IMR-90 (cell line): Measurements from ENCODE around the gene PCBP3.

Experiments used
- BHLHE40 ChIP-seq: fragments of 150-350 bp; IDR thresholded peaks from 2 replicates; pipeline ENCODE4 v1.6.1; 2016; ENCODE audit warnings: mild to moderate bottlenecking, low read depth, low read length
- POLR2A ChIP-seq: IDR thresholded peaks from 2 replicates; pipeline ENCODE4 v1.6.1; 2012; ENCODE audit warnings: mild to moderate bottlenecking, low read depth, low read length
- RAD21 ChIP-seq: IDR thresholded peaks from 2 replicates; pipeline ENCODE4 v1.6.1; 2012; ENCODE audit warnings: low read length, improper control_type of control experiment
- SMC3 ChIP-seq: fragments of 150-350 bp; IDR thresholded peaks from 2 replicates; pipeline ENCODE4 v1.6.1; 2016; ENCODE audit warnings: low read depth, mild to moderate bottlenecking, antibody characterized with exemption, low read length, moderate library complexity
- TF ChIP-seq, protein P1 (sequence below): conservative IDR thresholded peaks from 2 replicates; pipeline ENCODE4 v1.5.1; 2012; ENCODE audit warnings: mild to moderate bottlenecking, low read depth, low read length, improper control_type of control experiment

DNA sequence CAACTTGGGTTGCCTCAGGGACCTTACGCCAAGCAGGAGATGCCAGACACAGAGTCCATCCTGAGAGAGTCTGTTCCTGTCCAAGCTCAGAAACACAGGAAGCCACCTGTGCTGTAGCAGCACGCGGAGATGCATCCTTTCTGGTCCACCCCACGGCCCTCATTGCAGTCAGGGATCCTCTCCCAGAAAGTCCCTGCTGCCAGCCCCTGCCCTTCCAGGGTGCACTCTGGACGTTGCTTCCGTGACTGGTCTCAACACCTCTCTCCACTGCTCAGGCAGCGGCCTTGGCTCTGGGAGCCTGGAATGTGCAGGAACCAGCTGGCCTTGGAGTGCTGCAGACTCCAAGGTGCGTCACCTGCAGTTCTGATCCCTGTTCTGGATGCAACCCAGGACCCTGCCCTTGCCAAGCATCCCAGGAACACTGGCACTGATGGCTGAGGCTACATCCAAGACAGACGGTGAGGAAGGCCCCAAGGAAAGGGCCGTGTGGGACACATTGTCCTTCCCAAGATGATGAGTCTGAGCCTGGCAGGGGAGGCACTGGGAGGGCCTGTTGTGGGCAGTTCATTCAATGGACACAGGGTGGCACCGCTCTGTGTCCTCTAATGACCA lies 316.4 kb downstream of the PCBP3 start:
- TF ChIP-seq, protein P1, sequence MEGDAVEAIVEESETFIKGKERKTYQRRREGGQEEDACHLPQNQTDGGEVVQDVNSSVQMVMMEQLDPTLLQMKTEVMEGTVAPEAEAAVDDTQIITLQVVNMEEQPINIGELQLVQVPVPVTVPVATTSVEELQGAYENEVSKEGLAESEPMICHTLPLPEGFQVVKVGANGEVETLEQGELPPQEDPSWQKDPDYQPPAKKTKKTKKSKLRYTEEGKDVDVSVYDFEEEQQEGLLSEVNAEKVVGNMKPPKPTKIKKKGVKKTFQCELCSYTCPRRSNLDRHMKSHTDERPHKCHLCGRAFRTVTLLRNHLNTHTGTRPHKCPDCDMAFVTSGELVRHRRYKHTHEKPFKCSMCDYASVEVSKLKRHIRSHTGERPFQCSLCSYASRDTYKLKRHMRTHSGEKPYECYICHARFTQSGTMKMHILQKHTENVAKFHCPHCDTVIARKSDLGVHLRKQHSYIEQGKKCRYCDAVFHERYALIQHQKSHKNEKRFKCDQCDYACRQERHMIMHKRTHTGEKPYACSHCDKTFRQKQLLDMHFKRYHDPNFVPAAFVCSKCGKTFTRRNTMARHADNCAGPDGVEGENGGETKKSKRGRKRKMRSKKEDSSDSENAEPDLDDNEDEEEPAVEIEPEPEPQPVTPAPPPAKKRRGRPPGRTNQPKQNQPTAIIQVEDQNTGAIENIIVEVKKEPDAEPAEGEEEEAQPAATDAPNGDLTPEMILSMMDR, result no peak
- TF ChIP-seq RAD21 (no peak), POLR2A (no peak), SMC3 (no peak), BHLHE40 (no peak)
